ENCODE data around the gene TMLHE.
"Not testable (repeated sequence)": the region's sequence is repeated elsewhere in the genome, so short reads cannot be mapped to it uniquely, and the experiment has no call there.

Gene TMLHE

DNA sequence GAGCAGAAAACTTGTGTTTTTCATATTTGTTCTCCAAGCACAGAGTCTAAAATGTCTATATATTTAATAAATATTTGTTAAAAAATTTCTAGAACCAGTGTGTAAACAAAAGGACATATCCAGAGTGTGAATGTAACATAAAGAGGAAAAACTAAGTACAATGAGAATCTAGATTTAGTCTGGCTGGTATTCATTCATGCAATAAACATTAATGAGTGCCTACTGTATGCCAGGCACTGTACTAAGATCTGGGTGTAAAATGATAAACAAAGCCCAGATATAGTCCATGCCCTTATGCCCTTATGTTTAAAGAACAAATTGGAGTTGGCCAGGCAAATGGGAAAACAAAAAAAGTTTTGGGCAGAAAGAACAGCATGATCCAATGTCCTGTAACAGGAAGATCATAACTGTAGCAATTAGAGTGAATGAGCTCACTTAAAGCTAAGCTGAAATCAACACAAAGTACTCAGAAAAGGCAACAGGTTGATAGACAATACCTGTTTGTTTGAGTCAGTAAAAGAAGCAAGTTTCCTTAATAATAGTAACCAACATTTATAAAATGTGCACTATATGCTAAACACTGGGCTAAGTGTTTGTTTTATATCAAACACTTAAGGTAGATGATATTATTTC lies 1.3 kb upstream of the TMLHE start:
- DNase-seq, result no peak
- no peaks in the 10 kb centered on the region for H3K36me3 ChIP-seq (ENCODE audit: control insufficient read depth, insufficient read depth, low read length)
- H3K4me1 ChIP-seq (ENCODE audit: control insufficient read depth, insufficient read depth, low read length, poor library complexity, severe bottlenecking), result peaks cover 3% of the 10 kb centered on the region
- H3K27me3 ChIP-seq (replicated peaks; ENCODE audit: control insufficient read depth, insufficient read depth, low read length, poor library complexity, severe bottlenecking), result no peaks in the 10 kb centered on the region
- no peak overlapping the region for H3K27ac ChIP-seq (ENCODE audit: insufficient read depth, low read length, poor library complexity, severe bottlenecking)
- no peak overlapping the region for H3K4me3 ChIP-seq (ENCODE audit: insufficient read depth, low read depth, low read length, poor library complexity, severe bottlenecking)
- no peaks in the 10 kb centered on the region for H3K9me3 ChIP-seq (ENCODE audit: control insufficient read depth, low read length)

DNA sequence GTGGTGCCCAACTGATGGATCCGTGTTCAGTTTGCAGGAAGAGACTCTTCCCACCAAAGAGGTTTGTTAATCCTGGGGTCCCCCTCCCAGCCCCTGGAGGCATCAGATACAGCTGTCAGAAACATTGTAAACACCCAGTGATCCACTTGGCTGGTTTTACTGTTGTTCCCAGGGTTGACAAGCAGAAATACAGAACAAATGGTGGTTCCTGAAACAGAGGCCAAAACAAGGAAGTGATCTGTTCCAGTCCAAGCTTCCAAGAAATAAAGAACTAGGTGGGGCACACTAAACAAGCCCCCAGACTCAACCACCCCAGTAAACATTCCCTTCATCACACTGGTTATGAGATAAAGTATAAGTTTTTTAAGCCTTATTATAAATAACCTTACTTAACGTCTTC lies 1.4 kb downstream of the TMLHE start:
- Histone ChIP-seq H3K4me1 (ENCODE audit: control insufficient read depth, insufficient read depth, low read length, poor library complexity, severe bottlenecking) (peaks cover 3% of the 10 kb centered on the region), H3K27me3 (replicated peaks; ENCODE audit: control insufficient read depth, insufficient read depth, low read length, poor library complexity, severe bottlenecking) (no peaks in the 10 kb centered on the region), H3K4me3 (ENCODE audit: insufficient read depth, low read depth, low read length, poor library complexity, severe bottlenecking) (no peak overlapping the region), H3K36me3 (ENCODE audit: control insufficient read depth, insufficient read depth, low read length) (no peaks in the 10 kb centered on the region), H3K9me3 (ENCODE audit: control insufficient read depth, low read length) (no peaks in the 10 kb centered on the region), H3K27ac (ENCODE audit: insufficient read depth, low read length, poor library complexity, severe bottlenecking) (no peak overlapping the region)
- no peak for DNase-seq

GRCh38 chrX:155592981-155593380 lies 19.8 kb downstream of the TMLHE start:
- DNase-seq, result no peak
- Histone ChIP-seq H3K36me3 (ENCODE audit: control insufficient read depth, insufficient read depth, low read length) (no peaks in the 10 kb centered on the region), H3K4me1 (ENCODE audit: control insufficient read depth, insufficient read depth, low read length, poor library complexity, severe bottlenecking) (no peaks in the 10 kb centered on the region), H3K27me3 (replicated peaks; ENCODE audit: control insufficient read depth, insufficient read depth, low read length, poor library complexity, severe bottlenecking) (no peaks in the 10 kb centered on the region), H3K27ac (ENCODE audit: insufficient read depth, low read length, poor library complexity, severe bottlenecking) (no peak overlapping the region), H3K4me3 (ENCODE audit: insufficient read depth, low read depth, low read length, poor library complexity, severe bottlenecking) (no peak overlapping the region), H3K9me3 (ENCODE audit: control insufficient read depth, low read length) (no peaks in the 10 kb centered on the region)

DNA sequence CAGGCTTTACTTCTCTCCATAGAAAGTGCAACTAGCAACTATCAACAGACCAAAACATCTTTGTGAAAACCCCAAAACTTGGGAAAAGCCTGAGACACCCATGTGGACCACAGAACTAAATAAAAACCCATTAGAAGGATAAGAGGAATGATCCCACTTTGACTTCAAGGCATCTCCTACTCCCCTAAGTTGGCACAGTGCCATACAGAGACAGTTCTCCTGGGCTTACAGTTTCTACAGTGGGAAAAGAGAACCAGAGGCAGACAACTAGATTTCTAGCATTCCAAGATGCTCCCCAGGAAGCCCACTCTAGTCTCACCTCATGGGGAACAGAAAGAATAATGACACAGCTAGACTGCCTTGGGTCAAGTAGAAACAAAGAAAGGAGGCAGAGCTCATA lies 20.4 kb downstream of the TMLHE start:
- H3K9me3 ChIP-seq (ENCODE audit: control insufficient read depth, low read length), result no peaks in the 10 kb centered on the region

DNA sequence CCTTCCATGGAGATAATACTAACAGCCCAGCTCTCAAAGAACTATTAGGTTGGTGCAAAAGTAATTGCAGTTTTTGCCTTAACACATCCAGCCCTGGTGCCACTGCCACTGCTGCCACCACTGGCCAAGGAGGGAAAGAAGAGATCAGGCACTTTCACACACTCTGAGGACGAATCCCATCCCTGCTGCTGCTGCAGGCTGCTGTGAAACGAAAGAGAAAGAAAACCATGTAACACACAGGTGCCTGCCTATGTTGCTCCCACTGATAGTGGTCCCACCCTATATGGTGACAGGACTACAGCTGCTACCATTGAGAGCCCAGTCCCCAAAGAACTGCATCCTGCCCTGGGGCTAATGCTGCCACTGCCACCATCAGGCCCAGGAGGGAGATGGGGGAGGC lies 35.1 kb downstream of the TMLHE start:
- peak in 1 of 3 donors; percentile 0 for DNase-seq
- H3K27ac ChIP-seq (ENCODE audit: insufficient read depth, low read length, poor library complexity, severe bottlenecking), result no peak overlapping the region
- no peak overlapping the region for H3K4me3 ChIP-seq (ENCODE audit: insufficient read depth, low read depth, low read length, poor library complexity, severe bottlenecking)
- no peaks in the 10 kb centered on the region for H3K36me3 ChIP-seq (ENCODE audit: control insufficient read depth, insufficient read depth, low read length)
- no peaks in the 10 kb centered on the region for H3K9me3 ChIP-seq (ENCODE audit: control insufficient read depth, low read length)
- H3K27me3 ChIP-seq (replicated peaks; ENCODE audit: control insufficient read depth, insufficient read depth, low read length, poor library complexity, severe bottlenecking), result no peaks in the 10 kb centered on the region
- H3K4me1 ChIP-seq (ENCODE audit: control insufficient read depth, insufficient read depth, low read length, poor library complexity, severe bottlenecking), result no peaks in the 10 kb centered on the region

More for the DNA sequence above, 20.4 kb downstream of the TMLHE start:
- no peak for DNase-seq
- Histone ChIP-seq H3K27ac (ENCODE audit: insufficient read depth, low read length, poor library complexity, severe bottlenecking) (no peak overlapping the region), H3K4me3 (ENCODE audit: insufficient read depth, low read depth, low read length, poor library complexity, severe bottlenecking) (no peak overlapping the region), H3K27me3 (replicated peaks; ENCODE audit: control insufficient read depth, insufficient read depth, low read length, poor library complexity, severe bottlenecking) (no peaks in the 10 kb centered on the region), H3K4me1 (ENCODE audit: control insufficient read depth, insufficient read depth, low read length, poor library complexity, severe bottlenecking) (no peaks in the 10 kb centered on the region), H3K36me3 (ENCODE audit: control insufficient read depth, insufficient read depth, low read length) (no peaks in the 10 kb centered on the region)

- H3K27me3 ChIP-seq (replicated peaks; ENCODE audit: control insufficient read depth, insufficient read depth, low read length, poor library complexity, severe bottlenecking), result no peaks in the 10 kb centered on the region
- H3K4me1 ChIP-seq (ENCODE audit: control insufficient read depth, insufficient read depth, low read length, poor library complexity, severe bottlenecking), result no peaks in the 10 kb centered on the region
- no peaks in the 10 kb centered on the region for H3K9me3 ChIP-seq (ENCODE audit: control insufficient read depth, low read length)
- H3K4me3 ChIP-seq (ENCODE audit: insufficient read depth, low read depth, low read length, poor library complexity, severe bottlenecking), result no peak overlapping the region
- H3K27ac ChIP-seq (ENCODE audit: insufficient read depth, low read length, poor library complexity, severe bottlenecking), result no peak overlapping the region
- H3K36me3 ChIP-seq (ENCODE audit: control insufficient read depth, insufficient read depth, low read length), result no peaks in the 10 kb centered on the region
- no peak for DNase-seq
Measured at GRCh38 chrX:155563099-155563498, 49.7 kb downstream of the TMLHE start.

DNA sequence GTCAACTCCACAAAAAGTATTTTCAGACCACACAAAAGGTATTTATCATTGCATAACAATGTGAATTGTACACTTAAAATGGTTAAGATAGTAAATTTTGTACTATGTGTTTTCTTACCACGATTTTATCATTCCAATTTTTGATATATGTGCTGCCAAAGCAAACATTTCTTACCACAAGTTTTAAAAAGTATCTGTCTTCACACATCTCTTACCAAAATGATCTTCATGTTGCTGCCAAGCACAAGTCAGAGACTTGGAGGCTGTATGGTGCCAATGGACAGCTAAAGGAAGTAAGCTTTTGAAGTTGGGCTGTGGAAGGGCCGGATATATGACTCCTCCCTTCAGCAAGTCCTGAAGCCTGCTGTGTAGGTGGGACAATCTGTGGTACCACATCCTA lies 67.9 kb downstream of the TMLHE start:
- no peaks in the 10 kb centered on the region for H3K27me3 ChIP-seq (replicated peaks; ENCODE audit: control insufficient read depth, insufficient read depth, low read length, poor library complexity, severe bottlenecking)
- no peaks in the 10 kb centered on the region for H3K36me3 ChIP-seq (ENCODE audit: control insufficient read depth, insufficient read depth, low read length)
- H3K27ac ChIP-seq (ENCODE audit: insufficient read depth, low read length, poor library complexity, severe bottlenecking), result no peak overlapping the region
- no peak for DNase-seq
- no peaks in the 10 kb centered on the region for H3K4me1 ChIP-seq (ENCODE audit: control insufficient read depth, insufficient read depth, low read length, poor library complexity, severe bottlenecking)
- H3K9me3 ChIP-seq (ENCODE audit: control insufficient read depth, low read length), result no peaks in the 10 kb centered on the region
- no peak overlapping the region for H3K4me3 ChIP-seq (ENCODE audit: insufficient read depth, low read depth, low read length, poor library complexity, severe bottlenecking)

GRCh38 chrX:155535866-155536265 lies 76.9 kb downstream of the TMLHE start:
- no peak overlapping the region for H3K4me3 ChIP-seq (ENCODE audit: insufficient read depth, low read depth, low read length, poor library complexity, severe bottlenecking)
- H3K9me3 ChIP-seq (ENCODE audit: control insufficient read depth, low read length), result no peaks in the 10 kb centered on the region
- no peaks in the 10 kb centered on the region for H3K36me3 ChIP-seq (ENCODE audit: control insufficient read depth, insufficient read depth, low read length)
- no peaks in the 10 kb centered on the region for H3K27me3 ChIP-seq (replicated peaks; ENCODE audit: control insufficient read depth, insufficient read depth, low read length, poor library complexity, severe bottlenecking)
- H3K4me1 ChIP-seq (ENCODE audit: control insufficient read depth, insufficient read depth, low read length, poor library complexity, severe bottlenecking), result no peaks in the 10 kb centered on the region
- DNase-seq, result no peak
- no peak overlapping the region for H3K27ac ChIP-seq (ENCODE audit: insufficient read depth, low read length, poor library complexity, severe bottlenecking)

- H3K4me1 ChIP-seq (ENCODE audit: control insufficient read depth, insufficient read depth, low read length, poor library complexity, severe bottlenecking), result no peaks in the 10 kb centered on the region
- no peaks in the 10 kb centered on the region for H3K27me3 ChIP-seq (replicated peaks; ENCODE audit: control insufficient read depth, insufficient read depth, low read length, poor library complexity, severe bottlenecking)
- H3K36me3 ChIP-seq (ENCODE audit: control insufficient read depth, insufficient read depth, low read length), result no peaks in the 10 kb centered on the region
- no peak for DNase-seq
- no peaks in the 10 kb centered on the region for H3K9me3 ChIP-seq (ENCODE audit: control insufficient read depth, low read length)
- no peak overlapping the region for H3K4me3 ChIP-seq (ENCODE audit: insufficient read depth, low read depth, low read length, poor library complexity, severe bottlenecking)
- no peak overlapping the region for H3K27ac ChIP-seq (ENCODE audit: insufficient read depth, low read length, poor library complexity, severe bottlenecking)
Measured at GRCh38 chrX:155534800-155535199, 78.0 kb downstream of the TMLHE start.

DNA sequence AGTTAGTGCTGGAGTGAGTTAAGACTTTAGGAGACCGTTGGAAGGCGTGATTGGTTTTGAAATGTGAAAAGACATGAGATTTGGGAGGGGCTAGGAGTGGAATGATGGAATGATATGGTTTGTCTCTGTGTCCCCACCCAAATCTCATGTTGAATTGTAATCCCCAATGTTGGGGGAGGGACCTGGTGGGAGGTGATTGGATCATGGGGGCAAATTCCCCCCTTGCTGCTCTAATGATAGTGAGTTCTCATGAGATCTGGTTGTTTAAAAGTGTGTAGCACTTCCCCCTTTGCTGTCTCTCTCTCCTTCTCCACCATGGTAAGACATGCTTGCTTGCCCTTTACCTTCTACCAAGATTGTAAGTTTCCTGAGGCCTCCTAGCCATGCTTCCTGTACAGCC lies 85.7 kb downstream of the TMLHE start:
- not testable (repeated sequence) for H3K4me3 ChIP-seq (ENCODE audit: insufficient read depth, low read depth, low read length, poor library complexity, severe bottlenecking); DNase-seq; H3K27me3 ChIP-seq (replicated peaks; ENCODE audit: control insufficient read depth, insufficient read depth, low read length, poor library complexity, severe bottlenecking); H3K27ac ChIP-seq (ENCODE audit: insufficient read depth, low read length, poor library complexity, severe bottlenecking); H3K9me3 ChIP-seq (ENCODE audit: control insufficient read depth, low read length); H3K4me1 ChIP-seq (ENCODE audit: control insufficient read depth, insufficient read depth, low read length, poor library complexity, severe bottlenecking); H3K36me3 ChIP-seq (ENCODE audit: control insufficient read depth, insufficient read depth, low read length)

All from effector memory CD4-positive, alpha-beta T cell (primary cell).